ENCODE results near the gene BRD3OS.

The BRD3OS gene

DNA sequence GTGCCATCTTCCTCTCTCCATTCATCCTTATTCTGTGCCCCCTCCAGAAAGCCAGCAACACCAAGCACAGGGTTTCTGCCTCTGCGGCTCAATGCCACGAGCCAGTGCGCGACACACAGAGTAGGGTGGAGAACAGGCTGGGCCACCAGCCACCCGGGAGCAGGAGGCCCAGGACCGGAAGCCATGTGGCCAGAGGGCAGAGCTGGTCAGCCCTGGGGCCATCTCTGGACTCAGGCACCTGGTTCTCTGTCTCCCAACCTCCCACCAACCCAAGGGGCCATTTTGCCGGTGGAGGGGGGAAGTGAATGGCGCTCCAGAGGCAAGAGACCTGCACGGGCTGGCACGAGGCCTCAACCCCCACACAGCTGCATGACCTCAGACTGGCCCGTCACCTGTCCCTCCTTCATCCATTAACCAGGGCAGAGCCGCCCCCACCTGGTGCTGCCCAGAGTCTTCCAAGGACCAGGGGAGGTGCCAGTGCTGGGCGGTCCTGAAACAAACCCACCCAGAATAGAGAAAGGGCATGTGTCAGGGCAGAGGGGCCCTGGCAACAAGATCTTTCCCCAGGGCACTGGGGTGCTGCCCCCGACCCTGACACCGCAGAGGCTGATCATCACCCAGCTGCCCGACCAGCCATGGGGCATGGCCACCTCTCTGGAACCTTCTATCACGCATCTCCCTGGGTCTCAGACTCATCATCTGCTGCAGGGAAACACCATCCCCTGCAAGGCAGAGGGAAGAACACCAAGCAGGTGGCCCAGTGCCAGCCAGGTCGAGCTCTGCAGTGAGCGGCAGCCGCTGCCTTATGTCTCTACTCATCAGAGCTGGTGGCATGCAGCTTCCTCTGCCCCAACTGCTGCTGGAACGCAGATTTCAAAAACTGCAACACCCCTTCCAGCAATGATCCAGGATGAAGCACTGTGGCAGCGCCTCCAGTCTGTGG, 45.1 kb upstream of the BRD3OS start:
- no peak for DNase-seq
- Histone ChIP-seq H3K27me3 (replicated peaks; ENCODE audit: control insufficient read depth, insufficient read depth, low read length, poor library complexity, severe bottlenecking) (no peaks in the 10 kb centered on the region), H3K9me3 (ENCODE audit: control insufficient read depth, low read length) (no peaks in the 10 kb centered on the region), H3K36me3 (ENCODE audit: control insufficient read depth, insufficient read depth, low read length) (no peaks in the 10 kb centered on the region), H3K4me1 (ENCODE audit: control insufficient read depth, insufficient read depth, low read length, poor library complexity, severe bottlenecking) (no peaks in the 10 kb centered on the region), H3K27ac (ENCODE audit: insufficient read depth, low read length, poor library complexity, severe bottlenecking) (no peak overlapping the region), H3K4me3 (ENCODE audit: insufficient read depth, low read depth, low read length, poor library complexity, severe bottlenecking) (no peak overlapping the region)

DNA sequence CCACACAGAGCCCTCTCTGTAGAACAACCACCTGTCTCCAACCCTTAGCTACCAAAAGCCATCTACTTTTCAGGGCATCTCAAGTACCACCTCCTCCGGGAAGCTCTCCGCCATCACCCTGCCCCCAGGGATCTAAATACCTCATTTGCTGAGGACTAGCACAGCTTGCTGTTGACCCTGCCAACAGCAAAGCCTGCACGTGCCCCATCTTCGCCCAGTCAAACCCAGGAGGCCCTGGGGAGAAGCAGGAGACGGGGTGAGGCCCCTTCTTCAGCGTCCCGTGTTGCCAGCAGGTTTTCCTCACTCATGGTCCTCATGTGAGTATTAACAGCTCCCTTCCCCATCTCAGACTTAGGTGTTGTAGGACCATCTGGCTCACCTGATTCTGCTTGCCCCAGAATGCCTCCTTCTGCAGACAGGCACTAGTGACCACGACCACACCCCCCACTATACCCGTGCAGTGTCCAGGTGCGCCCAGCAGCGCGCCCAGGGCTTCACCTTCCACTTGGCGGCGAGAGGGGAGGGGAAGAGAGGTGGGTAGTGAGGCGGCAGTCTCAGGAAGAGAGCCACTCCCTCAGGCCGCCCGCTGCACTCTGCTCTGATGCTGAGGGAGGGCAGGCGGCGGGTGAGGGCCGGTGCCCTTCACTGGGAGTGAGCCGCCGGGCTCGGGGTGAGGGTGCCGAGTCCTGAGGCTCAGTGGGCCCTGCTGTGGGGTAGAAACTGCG, 44.3 kb upstream of the BRD3OS start:
- H3K4me1 ChIP-seq (ENCODE audit: control insufficient read depth, insufficient read depth, low read length, poor library complexity, severe bottlenecking), result no peaks in the 10 kb centered on the region
- no peak overlapping the region for H3K27ac ChIP-seq (ENCODE audit: insufficient read depth, low read length, poor library complexity, severe bottlenecking)
- no peaks in the 10 kb centered on the region for H3K9me3 ChIP-seq (ENCODE audit: control insufficient read depth, low read length)
- no peak for DNase-seq
- no peak overlapping the region for H3K4me3 ChIP-seq (ENCODE audit: insufficient read depth, low read depth, low read length, poor library complexity, severe bottlenecking)
- H3K27me3 ChIP-seq (replicated peaks; ENCODE audit: control insufficient read depth, insufficient read depth, low read length, poor library complexity, severe bottlenecking), result no peaks in the 10 kb centered on the region
- no peaks in the 10 kb centered on the region for H3K36me3 ChIP-seq (ENCODE audit: control insufficient read depth, insufficient read depth, low read length)

DNA sequence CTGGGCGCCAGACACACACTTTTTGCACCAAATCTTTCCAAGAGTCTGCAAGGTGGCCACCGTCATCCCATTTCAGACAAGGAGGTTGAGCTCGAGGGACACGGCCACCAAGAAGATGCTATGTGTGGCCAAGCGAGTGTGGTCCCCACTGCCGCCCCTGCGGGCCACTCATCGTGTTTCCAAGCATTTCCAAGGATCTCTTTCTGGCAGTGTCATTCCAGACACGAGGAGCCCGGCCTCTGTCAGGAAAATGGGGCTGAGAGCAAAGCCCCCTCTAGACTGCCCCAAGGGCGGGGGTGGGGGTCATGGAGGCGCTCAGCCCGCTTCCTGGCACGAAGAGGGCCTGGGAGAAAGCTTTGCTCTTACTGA, 43.7 kb upstream of the BRD3OS start:
- DNase-seq, result no peak
- no peaks in the 10 kb centered on the region for H3K4me1 ChIP-seq (ENCODE audit: control insufficient read depth, insufficient read depth, low read length, poor library complexity, severe bottlenecking)
- H3K36me3 ChIP-seq (ENCODE audit: control insufficient read depth, insufficient read depth, low read length), result no peaks in the 10 kb centered on the region
- no peak overlapping the region for H3K27ac ChIP-seq (ENCODE audit: insufficient read depth, low read length, poor library complexity, severe bottlenecking)
- H3K27me3 ChIP-seq (replicated peaks; ENCODE audit: control insufficient read depth, insufficient read depth, low read length, poor library complexity, severe bottlenecking), result no peaks in the 10 kb centered on the region
- no peak overlapping the region for H3K4me3 ChIP-seq (ENCODE audit: insufficient read depth, low read depth, low read length, poor library complexity, severe bottlenecking)
- H3K9me3 ChIP-seq (ENCODE audit: control insufficient read depth, low read length), result no peaks in the 10 kb centered on the region

DNA sequence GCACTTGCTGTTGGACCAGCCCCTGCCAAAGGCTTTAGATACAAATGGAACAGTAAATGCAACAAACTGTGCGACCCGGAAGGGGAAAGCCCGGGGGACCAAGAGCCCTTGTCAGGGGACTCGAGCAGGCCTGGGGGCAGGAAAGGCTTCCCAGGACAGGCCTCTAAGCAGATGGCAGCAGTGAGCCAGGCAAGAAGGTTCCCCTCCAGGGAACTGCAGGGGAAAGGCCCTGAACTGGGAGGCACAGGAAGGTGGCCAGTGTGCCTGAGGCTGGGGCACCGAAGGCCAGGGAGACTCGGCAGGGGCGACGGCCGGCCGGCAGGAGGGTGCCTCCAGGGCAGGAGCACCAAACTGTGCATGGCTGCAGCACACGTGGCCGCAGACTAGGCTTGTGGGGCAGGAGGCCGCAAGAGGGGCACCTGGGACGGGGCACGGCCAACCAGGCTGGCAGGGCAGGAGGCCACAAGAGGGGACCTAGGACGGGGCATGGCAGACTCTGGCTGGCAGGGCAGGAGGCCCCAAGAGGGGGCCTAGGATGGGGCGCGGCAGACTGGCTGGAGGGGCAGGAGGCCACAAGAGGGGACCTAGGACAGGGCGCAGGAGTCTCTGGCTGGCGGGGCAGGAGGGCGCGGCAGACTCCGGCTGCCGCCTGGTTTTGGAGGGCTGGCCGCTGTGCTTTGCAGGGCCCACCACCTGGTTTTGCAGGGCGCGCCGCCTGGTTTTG, 43.2 kb upstream of the BRD3OS start:
- Histone ChIP-seq H3K4me1 (ENCODE audit: control insufficient read depth, insufficient read depth, low read length, poor library complexity, severe bottlenecking) (no peaks in the 10 kb centered on the region), H3K4me3 (ENCODE audit: insufficient read depth, low read depth, low read length, poor library complexity, severe bottlenecking) (no peak overlapping the region), H3K27ac (ENCODE audit: insufficient read depth, low read length, poor library complexity, severe bottlenecking) (no peak overlapping the region), H3K27me3 (replicated peaks; ENCODE audit: control insufficient read depth, insufficient read depth, low read length, poor library complexity, severe bottlenecking) (no peaks in the 10 kb centered on the region), H3K36me3 (ENCODE audit: control insufficient read depth, insufficient read depth, low read length) (no peaks in the 10 kb centered on the region), H3K9me3 (ENCODE audit: control insufficient read depth, low read length) (no peaks in the 10 kb centered on the region)
- no peak for DNase-seq

DNA sequence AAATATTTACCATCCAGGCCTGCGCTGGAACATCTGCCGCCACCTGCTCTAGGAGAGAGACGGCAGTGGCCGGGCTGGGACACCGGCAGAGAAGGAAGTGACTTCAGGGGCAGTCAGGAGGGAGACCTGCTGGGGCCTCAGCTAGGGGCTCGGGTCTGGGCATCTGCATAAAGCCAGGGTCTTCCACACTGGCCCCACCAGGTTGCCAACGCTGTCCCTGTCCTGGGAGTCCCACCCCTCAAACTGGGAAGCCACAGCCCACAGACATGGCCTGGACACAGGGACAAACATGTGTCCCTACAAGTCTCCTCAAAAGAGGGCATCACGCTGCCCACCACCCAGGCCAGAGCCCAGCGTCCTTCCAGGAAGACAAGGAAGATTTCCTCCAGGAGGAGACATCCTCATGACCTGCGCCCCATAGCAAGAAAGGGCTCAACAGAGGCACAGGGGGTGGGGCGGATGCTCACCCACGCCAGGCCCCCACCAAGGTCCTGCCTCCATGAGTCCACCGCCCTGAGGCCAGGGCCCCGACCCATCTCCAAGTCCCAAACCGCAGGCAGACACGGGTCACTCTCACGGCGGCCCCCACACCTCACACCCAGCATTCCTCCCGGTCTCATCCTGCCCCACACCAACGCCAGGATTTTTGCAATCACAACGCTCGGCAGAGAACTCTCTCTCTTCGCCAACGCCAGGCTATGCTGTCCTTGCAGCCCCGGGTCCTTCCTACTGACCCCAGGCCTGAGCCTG, 42.1 kb upstream of the BRD3OS start:
- Histone ChIP-seq H3K27me3 (replicated peaks; ENCODE audit: control insufficient read depth, insufficient read depth, low read length, poor library complexity, severe bottlenecking) (no peaks in the 10 kb centered on the region), H3K9me3 (ENCODE audit: control insufficient read depth, low read length) (no peaks in the 10 kb centered on the region), H3K27ac (ENCODE audit: insufficient read depth, low read length, poor library complexity, severe bottlenecking) (no peak overlapping the region), H3K4me3 (ENCODE audit: insufficient read depth, low read depth, low read length, poor library complexity, severe bottlenecking) (no peak overlapping the region), H3K36me3 (ENCODE audit: control insufficient read depth, insufficient read depth, low read length) (no peaks in the 10 kb centered on the region), H3K4me1 (ENCODE audit: control insufficient read depth, insufficient read depth, low read length, poor library complexity, severe bottlenecking) (no peaks in the 10 kb centered on the region)
- no peak for DNase-seq

DNA sequence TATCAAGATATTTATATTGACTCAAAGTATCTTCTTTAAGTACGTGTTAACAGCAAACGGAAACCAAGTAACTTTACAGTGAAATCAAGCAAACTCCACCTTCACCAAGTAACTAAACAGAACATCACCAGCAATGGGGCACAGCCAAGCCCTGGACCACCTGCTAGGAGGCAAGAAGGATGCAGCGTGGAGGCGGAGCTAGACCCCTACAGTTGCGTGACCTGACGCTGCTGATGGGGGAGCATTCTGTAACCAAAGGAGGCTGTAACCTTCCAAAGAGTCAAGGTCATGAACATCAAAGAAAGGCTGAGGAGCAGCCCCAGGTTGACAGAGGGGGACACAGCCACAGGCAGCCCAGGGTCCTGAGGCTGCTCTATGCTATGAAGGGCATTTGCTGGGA, 39.2 kb upstream of the BRD3OS start:
- DNase-seq, result no peak
- no peaks in the 10 kb centered on the region for H3K36me3 ChIP-seq (ENCODE audit: control insufficient read depth, insufficient read depth, low read length)
- peaks cover 1% of the 10 kb centered on the region for H3K4me1 ChIP-seq (ENCODE audit: control insufficient read depth, insufficient read depth, low read length, poor library complexity, severe bottlenecking)
- H3K27me3 ChIP-seq (replicated peaks; ENCODE audit: control insufficient read depth, insufficient read depth, low read length, poor library complexity, severe bottlenecking), result peaks cover 8% of the 10 kb centered on the region
- no peaks in the 10 kb centered on the region for H3K9me3 ChIP-seq (ENCODE audit: control insufficient read depth, low read length)
- H3K27ac ChIP-seq (ENCODE audit: insufficient read depth, low read length, poor library complexity, severe bottlenecking), result no peak overlapping the region
- H3K4me3 ChIP-seq (ENCODE audit: insufficient read depth, low read depth, low read length, poor library complexity, severe bottlenecking), result no peak overlapping the region

DNA sequence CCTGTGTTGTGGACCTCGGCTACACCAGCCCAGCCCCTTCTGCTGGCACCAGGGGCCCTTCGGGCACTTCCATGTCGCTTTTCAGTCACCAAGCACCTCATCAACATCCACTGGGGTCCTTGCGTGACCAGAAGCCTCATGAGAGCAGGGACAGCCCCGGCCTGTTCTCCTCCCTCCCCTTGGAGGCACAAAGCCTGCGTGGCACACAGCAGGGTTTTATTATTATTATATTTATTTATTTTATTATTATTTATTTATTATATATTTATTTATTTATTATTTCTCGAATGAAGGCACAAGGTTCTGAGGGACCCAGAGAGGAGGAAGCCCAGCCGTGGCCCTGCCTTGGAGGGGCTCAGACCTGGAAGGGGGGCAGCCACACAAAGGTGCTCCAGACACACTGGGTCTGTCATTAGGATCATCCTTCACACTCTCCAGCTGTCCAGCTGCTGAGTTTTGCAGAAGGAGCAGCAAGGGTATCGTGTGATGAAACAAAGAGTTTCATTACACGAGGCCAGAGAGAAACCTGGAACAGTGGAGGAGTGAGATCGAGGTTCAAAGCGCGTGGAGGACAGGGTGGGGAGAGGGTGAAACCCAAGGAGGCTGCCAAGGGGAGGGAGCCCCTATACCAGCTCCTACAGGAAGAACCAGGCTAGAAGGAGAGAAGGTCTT, 38.4 kb upstream of the BRD3OS start:
- Histone ChIP-seq H3K9me3 (ENCODE audit: control insufficient read depth, low read length) (no peaks in the 10 kb centered on the region), H3K4me3 (ENCODE audit: insufficient read depth, low read depth, low read length, poor library complexity, severe bottlenecking) (no peak overlapping the region), H3K36me3 (ENCODE audit: control insufficient read depth, insufficient read depth, low read length) (no peaks in the 10 kb centered on the region), H3K4me1 (ENCODE audit: control insufficient read depth, insufficient read depth, low read length, poor library complexity, severe bottlenecking) (peaks cover 3% of the 10 kb centered on the region), H3K27me3 (replicated peaks; ENCODE audit: control insufficient read depth, insufficient read depth, low read length, poor library complexity, severe bottlenecking) (peaks cover 11% of the 10 kb centered on the region), H3K27ac (ENCODE audit: insufficient read depth, low read length, poor library complexity, severe bottlenecking) (no peak overlapping the region)
- DNase-seq, result no peak

DNA sequence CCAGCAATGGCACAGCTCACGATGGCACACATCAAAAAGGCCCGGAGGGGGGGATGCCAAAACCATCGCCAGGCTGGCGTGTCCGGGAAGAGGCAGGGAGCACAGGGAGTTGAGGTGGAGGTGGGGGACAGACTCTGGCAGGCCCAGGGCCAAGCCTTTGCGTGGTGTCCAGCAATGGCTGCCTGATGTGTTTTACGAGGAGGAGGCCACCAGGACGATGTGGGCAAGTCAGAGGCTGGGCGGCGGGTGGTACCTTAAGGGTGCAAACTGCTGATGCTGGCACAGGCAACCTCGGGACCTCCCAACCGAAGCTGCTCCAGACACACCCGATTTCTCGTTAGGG, 37.9 kb upstream of the BRD3OS start:
- Histone ChIP-seq H3K27me3 (replicated peaks; ENCODE audit: control insufficient read depth, insufficient read depth, low read length, poor library complexity, severe bottlenecking) (peaks cover 11% of the 10 kb centered on the region), H3K36me3 (ENCODE audit: control insufficient read depth, insufficient read depth, low read length) (no peaks in the 10 kb centered on the region), H3K27ac (ENCODE audit: insufficient read depth, low read length, poor library complexity, severe bottlenecking) (no peak overlapping the region), H3K4me3 (ENCODE audit: insufficient read depth, low read depth, low read length, poor library complexity, severe bottlenecking) (no peak overlapping the region), H3K4me1 (ENCODE audit: control insufficient read depth, insufficient read depth, low read length, poor library complexity, severe bottlenecking) (peaks cover 3% of the 10 kb centered on the region), H3K9me3 (ENCODE audit: control insufficient read depth, low read length) (no peaks in the 10 kb centered on the region)
- DNase-seq, result no peak

DNA sequence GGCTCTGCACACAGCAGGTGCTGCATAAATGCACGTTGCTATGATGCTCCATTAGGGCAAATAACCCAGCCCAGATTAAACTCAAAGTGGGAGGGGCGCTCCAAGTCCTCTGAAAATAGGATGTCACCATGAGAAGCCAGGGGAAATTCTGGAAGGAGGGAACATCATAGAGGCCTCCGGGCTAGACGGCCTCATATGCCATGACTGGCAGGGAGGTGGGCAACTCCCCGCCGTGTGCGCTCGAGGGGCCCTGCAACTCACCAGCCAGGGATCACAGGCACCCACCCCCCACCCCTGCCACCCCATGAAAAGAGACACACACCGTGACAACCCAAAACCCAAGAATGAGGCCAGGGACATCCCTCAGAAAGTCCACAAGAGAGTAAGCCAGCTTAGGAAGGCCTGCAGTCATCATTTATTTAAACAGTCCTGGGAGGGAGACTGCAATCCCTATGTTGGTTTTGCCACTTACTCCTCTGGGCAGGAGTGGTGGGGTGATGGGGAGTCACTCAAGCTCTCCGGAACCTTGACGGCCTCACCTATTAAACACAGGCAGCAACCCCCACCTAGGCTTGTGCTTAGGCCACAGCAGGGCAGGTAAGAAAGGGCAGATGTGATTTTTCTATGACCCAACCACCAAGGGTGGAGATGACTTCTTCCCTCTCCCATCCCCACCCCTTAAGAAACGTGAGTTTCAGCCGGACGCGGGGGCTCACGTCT, 37.2 kb upstream of the BRD3OS start:
- no peak overlapping the region for H3K4me3 ChIP-seq (ENCODE audit: insufficient read depth, low read depth, low read length, poor library complexity, severe bottlenecking)
- no peak for DNase-seq
- H3K27me3 ChIP-seq (replicated peaks; ENCODE audit: control insufficient read depth, insufficient read depth, low read length, poor library complexity, severe bottlenecking), result peaks cover 11% of the 10 kb centered on the region
- H3K36me3 ChIP-seq (ENCODE audit: control insufficient read depth, insufficient read depth, low read length), result no peaks in the 10 kb centered on the region
- H3K9me3 ChIP-seq (ENCODE audit: control insufficient read depth, low read length), result no peaks in the 10 kb centered on the region
- H3K4me1 ChIP-seq (ENCODE audit: control insufficient read depth, insufficient read depth, low read length, poor library complexity, severe bottlenecking), result peaks cover 7% of the 10 kb centered on the region
- no peak overlapping the region for H3K27ac ChIP-seq (ENCODE audit: insufficient read depth, low read length, poor library complexity, severe bottlenecking)
